GM12878 (cell line): Measurements from ENCODE around the gene MED13L. TPM values are rescaled to one million over a fixed set of nuclear protein-coding genes. Genes with fewer than 3 reads are reported as not detected.

ENCODE experiments used
- ATAC-seq: fragments of 200-7000 bp; cut with Tn5 transposase; 3 replicates; pipeline ENCODE4 v1.9.1; 2020; ENCODE audit warnings: mild to moderate bottlenecking, moderate library complexity
- BruUV-seq: library from RNA; stranded (reverse); fragments of 400-500 nt; replicated peaks from 2 replicates; lab custom pipeline; 2021; lab: Mats Ljungman, UMichigan
- CTCF ChIA-PET: fragments of 300-600 bp; sonication (Branson Sonifier 250); formaldehyde crosslinking; extraction: SDS; loops from one replicate; lab custom pipeline; 2021; ENCODE audit warnings: inconsistent platforms; lab: Yijun Ruan, JAX
- POLR2A ChIA-PET: fragments of 350-600 bp; formaldehyde crosslinking; extraction: SDS; loops from one replicate; lab custom pipeline; 2021; ENCODE audit warnings: inconsistent platforms; lab: Charles Lee
- RAD21 ChIA-PET: fragments of 300-600 bp; sonication (Branson Sonifier 250); formaldehyde crosslinking; loops from one replicate; lab custom pipeline; 2023; ENCODE audit warnings: antibody characterized with exemption; ENCODE audit not compliant: unreplicated experiment; lab: Charles Lee
- SMC1A ChIA-PET: fragments of 300-600 bp; sonication (Branson Sonifier 250); formaldehyde crosslinking; loops from one replicate; lab custom pipeline; 2023; ENCODE audit not compliant: unreplicated experiment, uncharacterized antibody; lab: Charles Lee
- DNase-seq: peaks from one replicate; pipeline ENCODE4 v3.0.0-alpha.2; 2011; ENCODE audit warnings: low read depth, low spot score
- FAIRE-seq: peaks from 3 replicates; lab custom pipeline; 2011; peaks lifted over from hg19 to GRCh38; lab: Jason Lieb, UNC
- H2AFZ ChIP-seq: 2 replicates; pipeline ENCODE4 v1.6.0; 2011; ENCODE audit warnings: low read depth, low read length, control low read depth; ENCODE audit not compliant: control insufficient read depth
- H3K27ac ChIP-seq: 2 replicates; pipeline ENCODE4 v1.5.1; 2011; ENCODE audit warnings: control low read depth; ENCODE audit not compliant: control insufficient read depth, insufficient read depth
- H3K27me3 ChIP-seq, 2 experiments: replicated peaks in 1 of 2; 2 replicates each; pipeline versions ENCODE4 v1.6.0 to v1.6.1; 2011; ENCODE audit warnings: low read length in 1 of 2; ENCODE audit not compliant: control insufficient read depth in 2 of 2, insufficient read depth in 2 of 2
- H3K36me3 ChIP-seq, 2 experiments: 2 replicates each; pipeline ENCODE4 v1.5.1; 2011; ENCODE audit warnings: low read length in 1 of 2; ENCODE audit not compliant: control insufficient read depth in 2 of 2, insufficient read depth in 2 of 2
- H3K4me1 ChIP-seq: 2 replicates; pipeline ENCODE4 v1.6.1; 2011; ENCODE audit warnings: mild to moderate bottlenecking, low read length, moderate library complexity, mixed read lengths; ENCODE audit not compliant: control insufficient read depth, insufficient read depth
- H3K4me2 ChIP-seq: 2 replicates; pipeline ENCODE4 v1.6.0; 2011; ENCODE audit warnings: control low read depth; ENCODE audit not compliant: control insufficient read depth, insufficient read depth
- H3K4me3 ChIP-seq: fragments of 200-600 bp; sonication (generic); 2 replicates; pipeline ENCODE4 v1.5.1; 2016
- H3K79me2 ChIP-seq: 2 replicates; pipeline ENCODE4 v1.6.0; 2011; ENCODE audit warnings: low read length; ENCODE audit not compliant: control insufficient read depth, insufficient read depth
- H3K9ac ChIP-seq: 2 replicates; pipeline ENCODE4 v1.8.0; 2011; ENCODE audit warnings: low read length, control low read depth, mixed read lengths; ENCODE audit not compliant: control insufficient read depth, insufficient read depth
- H3K9me3 ChIP-seq: replicated peaks from 3 replicates; pipeline ENCODE4 v1.5.1; 2011; ENCODE audit warnings: mild to moderate bottlenecking, low read length; ENCODE audit not compliant: control insufficient read depth, insufficient read depth
- H4K20me1 ChIP-seq: 2 replicates; pipeline ENCODE4 v1.6.0; 2011; ENCODE audit not compliant: control insufficient read depth, insufficient read depth
- BACH1 ChIP-seq: fragments of 450-650 bp; IDR thresholded peaks from 2 replicates; pipeline ENCODE4 v1.6.1; 2017; ENCODE audit warnings: mild to moderate bottlenecking, borderline replicate concordance
- EZH2 ChIP-seq: IDR thresholded peaks from 2 replicates; pipeline ENCODE4 v1.6.1; 2012; ENCODE audit warnings: low read depth, mild to moderate bottlenecking, control low read depth, inconsistent platforms, low read length, borderline replicate concordance; ENCODE audit not compliant: control insufficient read depth
- RUNX3 ChIP-seq: IDR thresholded peaks from 2 replicates; pipeline ENCODE4 v1.6.1; 2012; ENCODE audit warnings: low read length, inconsistent platforms
- TBL1XR1 ChIP-seq: IDR thresholded peaks from 2 replicates; pipeline ENCODE4 v1.6.1; 2012; ENCODE audit warnings: low read depth, low read length, improper control_type of control experiment
- ZSCAN29 ChIP-seq: fragments of 450-650 bp; IDR thresholded peaks from 2 replicates; pipeline ENCODE4 v1.6.1; 2017; ENCODE audit warnings: mild to moderate bottlenecking, moderate library complexity
- WGBS: methylation state at CpG from one replicate; pipeline ENCODE4 v1.1.6; 2016; ENCODE audit warnings: low lambda C conversion rate; ENCODE audit not compliant: insufficient replicate concordance, insufficient coverage; ENCODE audit errors: missing lambda C conversion rate; 5-methylcytosine and 5-hydroxymethylcytosine counted together
- in situ Hi-C: fragments of 300-500 bp; cut with MboI; formaldehyde crosslinking; loops from 9 replicates; pipeline ENCODE4 v1.14.3; 2018; ENCODE audit warnings: mixed read lengths
- intact Hi-C: fragments of 100-400 bp; cut with micrococcal nuclease; formaldehyde crosslinking; loops from one replicate; pipeline ENCODE4 v1.14.2; 2022; ENCODE audit not compliant: unreplicated experiment
- polyA plus RNA-seq, 11 experiments: library from polyadenylated mRNA; depleted of rRNA in 4 of 11; unstranded in 6 of 11; stranded (reverse) in 5 of 11; fragments of >200 nt; fragmentation: Nextera tagmentation in 4 of 11; fragmentation: Illumina TruSeq in 1 of 11; extraction: Ambion mirVana in 4 of 11; extraction: Trizol in 1 of 11; gene quantifications; 1 replicate in 1 of 11; 2 replicates in 10 of 11; pipeline versions ENCODE4 v1.2.1 to v1.2.3, GENCODE V29; 2011 to 2016; ENCODE audit warnings: inconsistent platforms in 2 of 11, missing spikeins in 2 of 11, low read depth in 1 of 11
- total RNA-seq, 4 experiments: library from RNA; depleted of rRNA in 3 of 4; stranded (reverse); fragments of >200 nt in 3 of 4; fragmentation: Illumina TruSeq in 1 of 4; extraction: Trizol in 1 of 4; gene quantifications; 2 replicates each; pipeline versions ENCODE4 v1.2.1 to v1.2.3, GENCODE V29; 2013 to 2021

Gene MED13L
- total and polyA plus RNA-seq, 10 of the 15 experiments (the other 5 are each of a cell fraction or from before 2014, with no cell fraction given) = 3.7 to 30.1 (median 9.1) TPM

GRCh38 chr12:115962216-115962615 lies 315.3 kb downstream of the MED13L start (continued):
- TF ChIP-seq EZH2 (no peak), ZSCAN29 (no peak), TBL1XR1 (no peak)

GRCh38 chr12:115960868-115961802 lies 316.4 kb downstream of the MED13L start:
- ChIA-PET RAD21 (no interaction called here), CTCF (no interaction called here), SMC1A (no interaction called here), POLR2A (no interaction called here)
- Histone ChIP-seq H3K4me1 (no peaks in the 10 kb centered on the region), H2AFZ (no peak overlapping the region), H3K9ac (no peak overlapping the region), H4K20me1 (no peaks in the 10 kb centered on the region), H3K27ac (no peak overlapping the region), H3K4me2 (no peak overlapping the region), H3K4me3 (no peak overlapping the region), H3K79me2 (no peaks in the 10 kb centered on the region), H3K27me3 (no peaks in the 10 kb centered on the region), H3K36me3 (peaks cover 2 to 4% of the 10 kb centered on the region in 2 experiments), H3K9me3 (no peaks in the 10 kb centered on the region)
- 0 out of 2 replicates have a peak, but pooled peaks have one; percentile 8 for TF ChIP-seq RUNX3
- TF ChIP-seq BACH1 = no peak
- no peak for ATAC-seq
- 77% methylated on average over 12 of the region's 12 CpGs for WGBS
- no peak for FAIRE-seq
- no TSS peak for BruUV-seq
- no peak for DNase-seq
- intact Hi-C loops = no loop called here
- in situ Hi-C loops = no loop called here
